K562 (cell line): Measurements from ENCODE around the gene HEATR9.

ENCODE experiments used
- JUN ChIP-seq, 2 experiments: sonication (generic) in 1 of 2; formaldehyde crosslinking in 1 of 2; IDR thresholded peaks; 2 replicates each; pipeline versions ENCODE4 v1.6.1 to v1.8.0; 2012 to 2022; ENCODE audit warnings: borderline replicate concordance in 2 of 2, mild to moderate bottlenecking in 2 of 2, improper control_type of control experiment in 1 of 2, low read depth in 1 of 2, low read length in 1 of 2, missing genetic modification reagents in 1 of 2
- ZNF780A ChIP-seq: fragments of 250-450 bp; sonication (Bioruptor Pico); IDR thresholded peaks from 2 replicates; pipeline ENCODE4 v1.5.0; 2021; ENCODE audit warnings: mild to moderate bottlenecking

DNA sequence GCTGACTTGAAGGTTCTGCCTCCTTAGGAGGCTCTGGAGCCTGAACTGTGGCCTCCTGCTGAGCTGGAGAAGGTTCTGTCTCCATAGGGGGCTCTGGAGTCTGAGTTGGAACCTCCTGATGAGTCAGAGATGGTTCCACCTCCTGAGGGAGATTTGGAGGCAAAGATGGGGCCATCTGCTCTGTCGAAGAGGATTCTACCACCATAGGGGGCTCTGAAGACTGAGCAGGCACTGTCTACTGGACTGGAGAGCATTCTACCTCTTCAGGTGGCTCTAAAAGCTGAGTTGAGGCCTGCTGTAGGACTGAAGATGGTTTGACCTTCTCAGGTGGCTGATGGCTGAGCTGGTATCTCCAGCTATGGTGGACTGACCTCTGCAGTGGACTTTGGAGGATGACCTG lies 45.7 kb upstream of the HEATR9 start:
- TF ChIP-seq JUN (IDR thresholded peaks at IDR 0.05; ENCODE audit: borderline replicate concordance, low read depth, low read length) (no peak), JUN (CRISPR knock-in tag; IDR thresholded peaks at IDR 0.05; ENCODE audit: borderline replicate concordance) (no peak), ZNF780A (CRISPR knock-in tag) (no peak)
